OCI-LY7 (cell line): ENCODE measurements around the gene STUM.
"Not testable (repeated sequence)": the region's sequence is repeated elsewhere in the genome, so short reads cannot be mapped to it uniquely, and the experiment has no call there.

Experiments
- EZH2phosphoT487 ChIP-seq: fragments of 200-600 bp; sonication (generic); IDR thresholded peaks from 2 replicates; pipeline ENCODE4 v1.6.1; 2018; ENCODE audit warnings: low read depth, borderline replicate concordance, mild to moderate bottlenecking, mixed run types, antibody characterized with exemption, low read length, moderate library complexity, mixed read lengths
- TF ChIP-seq, protein P1 (sequence below): fragments of 200-600 bp; sonication (generic); conservative IDR thresholded peaks from 2 replicates; pipeline ENCODE4 v1.5.1; 2014; ENCODE audit warnings: mild to moderate bottlenecking, antibody characterized with exemption, low read length, moderate library complexity, mixed read lengths

DNA sequence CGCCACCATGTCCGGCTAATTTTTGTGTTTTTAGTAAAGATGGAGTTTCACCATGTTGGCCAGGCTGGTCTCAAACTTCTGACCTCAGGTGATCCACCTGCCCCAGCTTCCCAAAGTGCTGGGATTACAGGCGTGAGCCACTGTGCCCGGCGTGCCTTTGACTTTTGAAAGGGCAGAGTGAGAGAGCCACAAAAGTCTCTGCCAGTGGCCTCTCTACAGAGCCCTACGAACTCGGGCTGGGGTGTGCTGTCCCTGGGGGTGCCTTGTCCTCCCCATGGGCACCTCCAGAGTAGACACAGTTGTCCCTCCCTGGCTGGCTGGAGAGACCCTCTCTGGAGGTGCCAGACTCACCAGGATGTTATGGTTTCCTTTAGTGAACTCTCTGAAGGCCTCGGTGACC, 90.6 kb downstream of the STUM start:
- TF ChIP-seq, protein P1, sequence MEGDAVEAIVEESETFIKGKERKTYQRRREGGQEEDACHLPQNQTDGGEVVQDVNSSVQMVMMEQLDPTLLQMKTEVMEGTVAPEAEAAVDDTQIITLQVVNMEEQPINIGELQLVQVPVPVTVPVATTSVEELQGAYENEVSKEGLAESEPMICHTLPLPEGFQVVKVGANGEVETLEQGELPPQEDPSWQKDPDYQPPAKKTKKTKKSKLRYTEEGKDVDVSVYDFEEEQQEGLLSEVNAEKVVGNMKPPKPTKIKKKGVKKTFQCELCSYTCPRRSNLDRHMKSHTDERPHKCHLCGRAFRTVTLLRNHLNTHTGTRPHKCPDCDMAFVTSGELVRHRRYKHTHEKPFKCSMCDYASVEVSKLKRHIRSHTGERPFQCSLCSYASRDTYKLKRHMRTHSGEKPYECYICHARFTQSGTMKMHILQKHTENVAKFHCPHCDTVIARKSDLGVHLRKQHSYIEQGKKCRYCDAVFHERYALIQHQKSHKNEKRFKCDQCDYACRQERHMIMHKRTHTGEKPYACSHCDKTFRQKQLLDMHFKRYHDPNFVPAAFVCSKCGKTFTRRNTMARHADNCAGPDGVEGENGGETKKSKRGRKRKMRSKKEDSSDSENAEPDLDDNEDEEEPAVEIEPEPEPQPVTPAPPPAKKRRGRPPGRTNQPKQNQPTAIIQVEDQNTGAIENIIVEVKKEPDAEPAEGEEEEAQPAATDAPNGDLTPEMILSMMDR = not testable (repeated sequence)
- not testable (repeated sequence) for TF ChIP-seq EZH2phosphoT487
